ENCODE data around the gene DDX41. TPM values are rescaled to one million over a fixed set of nuclear protein-coding genes. Genes with fewer than 3 reads are reported as not detected.
A peak's percentile ranks its signal among the peaks of the same experiment; 100 is the strongest.

DDX41 gene
- total and polyA plus RNA-seq, 2 of the 13 experiments (the other 11 are each of a cell fraction or from before 2014, with no cell fraction given): 62.8 to 105 TPM

GRCh38 chr5:177545487-177546257, 28.9 kb upstream of the DDX41 start (continued):
- TF ChIP-seq ARID4A (CRISPR knock-in tag; IDR thresholded peaks at IDR 0.05; ENCODE audit: borderline replicate concordance) (no peak), EHMT2 (IDR thresholded peaks at IDR 0.05; ENCODE audit: borderline replicate concordance, low read depth, low read length) (no peak), CEBPG (CRISPR knock-in tag; IDR thresholded peaks at IDR 0.05) (peak; percentile 75), ZNF614 (CRISPR knock-in tag; IDR thresholded peaks at IDR 0.05; ENCODE audit: borderline replicate concordance) (no peak), ZNF44 (CRISPR knock-in tag; IDR thresholded peaks at IDR 0.05) (no peak), NR2F6 (IDR thresholded peaks at IDR 0.05) (peak; percentile 10; the same call in 1 of the 2 replicates), NR2F6 (CRISPR knock-in tag; IDR thresholded peaks at IDR 0.05) (no peak), ZFAT (CRISPR knock-in tag; conservative IDR thresholded peaks at IDR 0.05) (no peak), NR0B2 (CRISPR knock-in tag; IDR thresholded peaks at IDR 0.05) (no peak), TGIF2 (CRISPR knock-in tag; IDR thresholded peaks at IDR 0.05) (no peak), ATF7 (IDR thresholded peaks at IDR 0.05) (0 out of 2 replicates have a peak, but pooled peaks have one; percentile 12), ATF7 (CRISPR knock-in tag; IDR thresholded peaks at IDR 0.05) (no peak)

All from HepG2 (cell line).